Activated T-cell treated with anti-CD3 and anti-CD28 coated beads for 24 hours (primary cell): Measurements from ENCODE around the gene SHB.

Experiments
- DNase-seq: peaks from one replicate; pipeline ENCODE4 v3.0.0-alpha.2; 2020; ENCODE audit warnings: low read depth

SHB gene

DNA sequence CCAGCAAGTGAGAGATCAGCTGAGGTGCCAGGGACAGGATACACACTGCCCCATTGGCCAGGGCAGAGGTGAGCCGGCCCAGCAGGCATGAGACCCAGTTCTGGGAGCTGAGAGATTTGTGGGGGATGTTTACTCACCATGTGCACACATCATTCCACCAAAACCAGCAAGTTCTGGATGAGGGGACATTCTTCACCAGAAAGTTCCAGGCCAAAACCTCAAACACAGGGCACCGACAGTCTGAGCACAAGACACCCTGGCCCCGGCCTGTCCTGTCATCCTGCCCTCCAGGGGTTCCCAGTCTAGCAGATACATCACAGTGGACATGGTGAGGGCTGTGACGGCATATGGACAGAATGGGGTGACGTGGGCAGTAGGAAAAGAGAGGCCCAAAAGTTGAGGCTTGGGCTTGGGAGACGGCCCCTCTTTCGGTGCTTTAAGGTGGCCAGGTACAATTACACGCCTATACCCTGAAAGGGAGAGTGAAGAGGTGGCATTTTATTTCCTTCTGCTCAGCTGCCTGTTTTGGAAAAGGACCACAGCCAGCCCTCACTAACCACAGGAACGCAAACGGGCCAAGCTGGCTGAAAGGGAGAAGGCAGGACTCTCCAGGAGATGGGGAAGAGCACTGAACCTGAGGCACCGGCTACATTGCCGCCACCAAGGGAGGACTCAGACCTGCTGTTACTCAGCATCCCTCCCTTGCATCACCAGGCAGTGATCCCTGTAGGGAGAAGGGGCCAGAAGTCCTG is 64.0 kb downstream of the SHB start:
- no peak for DNase-seq

DNA sequence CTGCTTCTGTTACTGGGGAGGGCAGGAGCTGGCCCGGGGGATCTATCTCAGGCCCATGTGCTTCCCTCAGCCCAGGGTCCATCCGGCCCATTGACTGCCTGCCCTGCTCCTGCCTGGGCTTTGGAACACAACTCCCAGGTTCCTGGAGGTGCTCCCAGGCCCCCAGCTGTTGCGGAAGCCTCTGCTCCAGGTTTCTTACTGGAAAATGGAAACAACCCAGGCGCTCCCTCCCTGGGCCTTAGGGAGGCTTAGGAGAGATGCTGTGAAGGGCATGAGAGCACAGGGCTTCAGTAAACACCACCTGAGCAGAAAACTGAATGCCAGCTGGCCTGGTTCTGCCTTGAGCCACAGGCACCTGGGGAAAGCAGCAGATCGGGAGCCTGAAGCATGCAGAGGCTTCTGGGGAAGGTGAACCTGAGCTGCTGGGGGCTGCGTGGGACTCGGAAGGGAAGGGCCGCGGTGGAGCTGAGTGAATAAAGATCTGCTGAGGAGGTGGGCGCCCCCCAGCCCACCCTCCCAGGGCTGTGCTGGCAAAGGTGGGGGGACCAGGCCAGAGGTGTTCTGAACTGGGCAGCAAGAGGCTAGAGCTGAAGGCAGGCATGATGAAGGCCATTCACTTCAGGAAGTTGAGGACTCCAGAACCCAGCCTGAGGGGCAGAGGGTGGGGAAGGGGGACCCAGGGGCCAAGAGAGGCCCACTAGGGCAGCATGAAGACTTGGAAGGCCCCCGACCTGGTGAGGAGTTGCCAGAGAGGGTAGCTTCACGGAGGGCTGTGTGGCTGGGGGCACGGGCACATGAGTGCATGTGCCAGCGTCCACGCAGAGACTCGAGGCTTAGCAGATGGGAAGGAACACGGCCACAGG is 64.8 kb downstream of the SHB start:
- DNase-seq = no peak

DNA sequence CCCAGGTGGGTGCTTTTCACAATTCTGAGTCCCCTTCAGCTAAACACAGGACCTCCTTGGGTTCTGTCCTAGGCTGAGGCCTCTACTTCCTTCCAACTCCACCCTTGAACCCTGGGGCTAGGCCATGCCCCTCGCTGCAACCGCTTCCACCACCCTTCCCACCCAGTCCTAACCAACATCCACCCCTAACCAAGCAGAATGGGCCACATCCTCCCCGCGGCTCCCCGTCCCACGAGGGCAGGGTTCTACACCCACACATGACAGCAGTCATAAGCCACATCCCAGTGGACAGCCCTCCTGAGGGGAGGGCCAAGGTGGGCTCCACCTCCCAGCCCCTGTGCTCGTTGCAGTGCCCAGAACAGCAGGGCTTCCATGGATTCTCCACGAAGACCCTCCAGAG is 65.8 kb downstream of the SHB start:
- no peak for DNase-seq

DNA sequence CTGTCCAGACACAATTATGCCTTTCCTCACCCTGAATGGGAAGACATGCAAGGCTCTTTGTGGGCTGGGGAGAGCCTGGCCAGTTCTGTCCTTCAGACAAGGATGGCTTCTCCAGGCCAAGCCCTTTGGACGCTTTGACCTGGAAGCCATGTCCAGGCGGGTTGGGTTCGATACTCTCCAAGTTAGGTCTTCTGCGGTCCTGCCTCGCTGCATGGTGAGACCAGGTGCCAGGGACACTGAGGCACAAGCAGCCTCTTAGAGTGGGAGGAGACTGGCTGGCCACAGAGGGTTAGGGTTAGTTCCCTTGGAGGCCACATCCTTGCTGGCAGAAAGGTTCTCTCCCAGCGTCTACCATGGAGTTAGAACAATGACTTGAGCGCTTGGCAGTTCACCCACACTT is 67.6 kb downstream of the SHB start:
- DNase-seq = no peak

DNA sequence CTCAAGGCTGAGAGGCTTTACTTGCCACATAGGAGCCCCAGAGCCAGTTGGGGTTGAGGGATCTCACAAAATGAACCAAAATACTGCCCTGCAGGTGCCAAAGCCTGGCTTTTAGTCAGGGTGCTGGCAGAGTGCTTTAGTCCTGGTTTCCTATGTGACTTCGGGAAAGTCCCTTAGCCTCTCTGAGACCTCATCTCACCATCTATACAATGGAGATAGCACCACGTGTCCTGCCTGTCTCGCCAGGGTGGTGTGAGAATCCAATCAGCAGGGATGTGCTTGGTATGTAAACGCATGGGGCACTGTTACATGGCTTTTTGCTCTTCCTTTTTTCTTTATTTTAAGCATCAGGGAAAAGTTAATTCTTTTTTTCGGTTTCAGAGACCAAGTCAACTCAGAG is 68.3 kb downstream of the SHB start:
- DNase-seq = no peak

- DNase-seq = no peak
Observed at GRCh38 chr9:38000332-38000731, 68.7 kb downstream of the SHB start.

DNA sequence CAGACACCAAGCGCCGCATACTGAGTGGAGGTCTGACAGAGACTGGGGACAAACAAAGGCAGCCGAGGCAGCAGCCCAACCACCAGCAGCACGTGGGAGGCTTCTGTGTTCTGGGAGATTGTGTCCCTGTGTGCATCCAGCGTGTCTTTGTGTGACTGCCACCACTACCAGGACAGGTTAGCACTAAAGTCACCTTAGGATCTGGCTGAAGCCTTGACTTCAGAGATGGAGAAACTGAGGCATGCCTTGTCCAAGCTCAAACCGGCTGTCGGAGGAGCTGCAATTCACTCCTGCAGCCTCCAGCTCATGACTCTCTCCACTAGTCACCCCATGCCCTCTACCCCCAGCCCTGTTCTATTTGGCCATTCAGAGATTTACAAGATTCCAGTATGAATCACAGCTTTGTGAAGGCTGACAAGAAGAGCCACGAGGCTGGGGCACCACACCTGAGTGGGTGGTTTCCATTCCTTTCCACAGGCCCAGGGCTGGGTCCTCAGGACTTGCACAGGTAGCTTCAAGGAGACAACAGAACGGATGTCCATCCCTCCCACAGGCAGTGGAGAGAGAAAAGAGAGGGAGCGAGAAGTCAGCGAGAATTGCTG is 69.3 kb downstream of the SHB start:
- DNase-seq = no peak

GRCh38 chr9:37998881-37999587 is 70.0 kb downstream of the SHB start:
- DNase-seq = no peak

GRCh38 chr9:37997636-37998374 is 71.2 kb downstream of the SHB start:
- DNase-seq = no peak

GRCh38 chr9:37996819-37997217 is 72.2 kb downstream of the SHB start:
- DNase-seq = no peak

- DNase-seq = no peak
Observed at GRCh38 chr9:37995961-37996818, 72.8 kb downstream of the SHB start.

GRCh38 chr9:37995348-37995737 is 73.7 kb downstream of the SHB start:
- no peak for DNase-seq

GRCh38 chr9:37994639-37995347 is 74.2 kb downstream of the SHB start:
- no peak for DNase-seq

DNA sequence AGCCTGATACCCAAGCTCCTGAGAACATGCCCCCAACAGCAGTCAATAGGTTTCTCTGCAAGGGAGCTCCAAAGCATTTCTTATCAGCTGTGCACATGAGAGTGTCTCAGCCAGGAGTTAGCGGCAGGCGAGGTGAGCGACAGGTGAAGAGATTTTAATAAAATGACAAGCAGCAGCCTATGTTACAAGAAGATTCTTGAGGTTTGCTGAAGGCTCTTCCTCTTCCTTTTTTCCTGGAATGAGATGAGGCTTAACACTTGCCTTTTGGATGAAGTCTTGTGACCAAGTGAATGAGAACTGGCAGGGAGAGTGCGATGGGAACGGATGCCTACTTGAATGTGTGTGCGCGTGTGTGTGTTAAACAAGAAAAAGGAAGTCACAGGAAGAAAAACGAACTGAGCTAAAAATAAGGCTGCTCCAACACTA is 76.1 kb downstream of the SHB start:
- no peak for DNase-seq

- no peak for DNase-seq
Observed at GRCh38 chr9:37990404-37991015, 78.5 kb downstream of the SHB start.

GRCh38 chr9:37989701-37990100 is 79.3 kb downstream of the SHB start:
- no peak for DNase-seq

- DNase-seq = no peak
Observed at GRCh38 chr9:37988602-37989001, 80.4 kb downstream of the SHB start.

GRCh38 chr9:37988041-37988440 is 81.0 kb downstream of the SHB start:
- no peak for DNase-seq

DNA sequence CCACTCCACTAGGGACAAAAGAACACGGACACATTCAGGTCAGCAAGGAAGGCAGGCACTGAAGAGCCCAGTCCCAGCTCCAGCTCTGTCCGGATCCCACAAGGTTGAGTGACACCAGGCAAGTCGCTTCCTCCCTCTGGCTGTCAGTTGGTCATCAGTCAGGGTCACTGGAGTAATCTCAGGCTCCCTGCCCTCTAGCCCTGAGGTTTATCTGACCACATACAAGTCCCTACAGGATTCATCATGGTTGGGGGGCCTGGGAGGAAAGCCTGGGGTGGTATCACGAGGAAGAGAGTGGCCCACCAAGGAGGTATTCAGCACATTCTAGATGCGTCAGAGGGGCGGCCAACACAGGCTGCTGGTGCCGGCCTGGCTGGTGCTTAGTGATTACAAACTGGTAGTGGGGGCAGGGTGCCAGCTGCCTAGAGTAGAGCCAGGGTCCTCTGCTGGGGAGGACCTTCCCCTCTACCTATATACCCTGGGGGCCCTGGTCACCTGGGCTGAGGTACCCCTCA is 81.5 kb downstream of the SHB start:
- no peak for DNase-seq
